NCI-H82 treated with DMSO at 0.1 percent for 48 hours (cell line): Measurements from ENCODE around the gene PEX10.
"Not testable (repeated sequence)": the region's sequence is repeated elsewhere in the genome, so short reads cannot be mapped to it uniquely, and the experiment has no call there.

Source experiments
- DNase-seq: peaks from one replicate; lab custom pipeline; 2025; ENCODE audit not compliant: unreplicated experiment; lab: John Stamatoyannopoulos, UW

The PEX10 gene

GRCh38 chr1:2443277-2444137 lies 31.1 kb upstream of the PEX10 start:
- no peak for DNase-seq

- no peak for DNase-seq
These were observed 30.3 kb upstream of the PEX10 start for GRCh38 chr1:2442661-2443060.

- DNase-seq, result no peak
These were observed 29.4 kb upstream of the PEX10 start for GRCh38 chr1:2441746-2442145.

- not testable (repeated sequence) for DNase-seq
These were observed 28.0 kb upstream of the PEX10 start for GRCh38 chr1:2440346-2440745.

- DNase-seq, result no peak
These were observed 27.0 kb upstream of the PEX10 start for GRCh38 chr1:2439369-2439768.

- DNase-seq, result no peak
These were observed 26.3 kb upstream of the PEX10 start for GRCh38 chr1:2438641-2439040.

GRCh38 chr1:2438038-2438437 lies 25.7 kb upstream of the PEX10 start:
- no peak for DNase-seq

GRCh38 chr1:2437617-2438016 lies 25.3 kb upstream of the PEX10 start:
- DNase-seq, result no peak

- no peak for DNase-seq
These were observed 24.5 kb upstream of the PEX10 start for GRCh38 chr1:2436876-2437275.

GRCh38 chr1:2435746-2436355 lies 23.5 kb upstream of the PEX10 start:
- DNase-seq, result no peak

GRCh38 chr1:2435091-2435490 lies 22.7 kb upstream of the PEX10 start:
- no peak for DNase-seq

GRCh38 chr1:2433936-2434655 lies 21.7 kb upstream of the PEX10 start:
- no peak for DNase-seq

- no peak for DNase-seq
These were observed 20.8 kb upstream of the PEX10 start for GRCh38 chr1:2433196-2433595.

- DNase-seq, result no peak
These were observed 20.1 kb upstream of the PEX10 start for GRCh38 chr1:2432441-2432844.

GRCh38 chr1:2431518-2431917 lies 19.2 kb upstream of the PEX10 start:
- DNase-seq, result no peak

GRCh38 chr1:2431103-2431502 lies 18.7 kb upstream of the PEX10 start:
- no peak for DNase-seq

- no peak for DNase-seq
These were observed 18.2 kb upstream of the PEX10 start for GRCh38 chr1:2430592-2430973.

GRCh38 chr1:2429780-2430591 lies 17.6 kb upstream of the PEX10 start:
- no peak for DNase-seq

- no peak for DNase-seq
These were observed 16.1 kb upstream of the PEX10 start for GRCh38 chr1:2428490-2428889.

- no peak for DNase-seq
These were observed 15.6 kb upstream of the PEX10 start for GRCh38 chr1:2427976-2428375.

GRCh38 chr1:2427051-2427450 lies 14.7 kb upstream of the PEX10 start:
- DNase-seq, result no peak
